ENCODE data around the gene RGS5. TPM values are rescaled to one million over a fixed set of nuclear protein-coding genes. Genes with fewer than 3 reads are reported as not detected.
A peak's percentile ranks its signal among the peaks of the same experiment; 100 is the strongest.

The RGS5 gene
- total RNA-seq, 1 donor from 2014 or later, result 448 TPM

DNA sequence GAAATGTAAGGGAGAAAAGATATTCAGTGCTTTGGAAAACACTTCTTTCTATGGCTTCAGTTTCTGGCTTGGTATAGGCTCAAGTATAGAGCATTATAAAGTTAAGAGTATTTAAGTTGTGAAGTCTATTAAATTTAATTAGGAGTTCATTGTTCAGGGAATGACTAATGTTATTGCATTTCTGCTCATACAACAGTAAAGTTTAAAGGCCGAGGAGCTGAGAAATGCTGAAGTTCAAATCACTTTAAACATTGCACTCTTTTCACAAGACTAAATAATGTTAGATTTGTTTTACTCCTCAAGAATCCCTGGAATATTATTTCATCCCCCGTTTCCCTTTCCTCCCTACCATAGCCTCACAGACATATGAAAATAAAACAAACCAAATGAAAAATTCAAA is 30.1 kb downstream of the RGS5 start:
- Mint-ChIP-seq H3K4me1 (ENCODE audit: low read depth) (peaks cover 72% of the 10 kb centered on the region), H3K9me3 (ENCODE audit: low read depth) (no peaks in the 10 kb centered on the region), H3K36me3 (ENCODE audit: low read depth) (no peaks in the 10 kb centered on the region), H3K27ac (ENCODE audit: unreplicated experiment) (peak overlapping the region; percentile 92), H3K4me3 (ENCODE audit: unreplicated experiment) (peak overlapping the region; percentile 40), H3K27me3 (ENCODE audit: low read depth) (no peaks in the 10 kb centered on the region)
- no peak for DNase-seq (ENCODE audit: low spot score)
- TF ChIP-seq, protein P1, sequence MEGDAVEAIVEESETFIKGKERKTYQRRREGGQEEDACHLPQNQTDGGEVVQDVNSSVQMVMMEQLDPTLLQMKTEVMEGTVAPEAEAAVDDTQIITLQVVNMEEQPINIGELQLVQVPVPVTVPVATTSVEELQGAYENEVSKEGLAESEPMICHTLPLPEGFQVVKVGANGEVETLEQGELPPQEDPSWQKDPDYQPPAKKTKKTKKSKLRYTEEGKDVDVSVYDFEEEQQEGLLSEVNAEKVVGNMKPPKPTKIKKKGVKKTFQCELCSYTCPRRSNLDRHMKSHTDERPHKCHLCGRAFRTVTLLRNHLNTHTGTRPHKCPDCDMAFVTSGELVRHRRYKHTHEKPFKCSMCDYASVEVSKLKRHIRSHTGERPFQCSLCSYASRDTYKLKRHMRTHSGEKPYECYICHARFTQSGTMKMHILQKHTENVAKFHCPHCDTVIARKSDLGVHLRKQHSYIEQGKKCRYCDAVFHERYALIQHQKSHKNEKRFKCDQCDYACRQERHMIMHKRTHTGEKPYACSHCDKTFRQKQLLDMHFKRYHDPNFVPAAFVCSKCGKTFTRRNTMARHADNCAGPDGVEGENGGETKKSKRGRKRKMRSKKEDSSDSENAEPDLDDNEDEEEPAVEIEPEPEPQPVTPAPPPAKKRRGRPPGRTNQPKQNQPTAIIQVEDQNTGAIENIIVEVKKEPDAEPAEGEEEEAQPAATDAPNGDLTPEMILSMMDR (IDR thresholded peaks at IDR 0.05), result no peak

DNA sequence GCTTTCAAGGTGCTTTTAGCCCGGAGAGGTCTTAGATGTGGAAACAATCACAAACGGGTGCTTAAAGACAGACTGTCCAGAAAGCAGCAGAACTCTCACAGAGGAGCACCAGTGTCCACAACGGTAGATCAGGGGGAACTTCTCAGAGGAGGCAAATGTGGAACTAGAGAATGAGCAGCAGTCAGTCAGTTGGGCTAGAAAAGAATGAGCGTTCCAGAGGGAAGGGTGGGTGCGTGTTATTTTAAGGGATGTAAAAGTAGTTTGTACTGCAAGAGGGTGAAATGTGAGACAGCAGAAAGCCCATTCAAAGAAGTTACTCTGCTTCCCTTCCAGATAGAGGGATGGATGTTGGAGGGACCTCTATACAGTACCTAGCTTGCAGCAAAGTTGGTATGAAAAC is 30.9 kb downstream of the RGS5 start:
- TF ChIP-seq, protein P1 (IDR thresholded peaks at IDR 0.05), result no peak
- H3K9me3 Mint-ChIP-seq (ENCODE audit: low read depth), result no peaks in the 10 kb centered on the region
- H3K36me3 Mint-ChIP-seq (ENCODE audit: low read depth), result no peaks in the 10 kb centered on the region
- no peak for DNase-seq (ENCODE audit: low spot score)
- H3K27ac Mint-ChIP-seq (ENCODE audit: unreplicated experiment), result peak overlapping the region; percentile 92
- H3K27me3 Mint-ChIP-seq (ENCODE audit: low read depth), result no peaks in the 10 kb centered on the region
- peak overlapping the region; percentile 14 for H3K4me3 Mint-ChIP-seq (ENCODE audit: unreplicated experiment)
- peaks cover 80% of the 10 kb centered on the region for H3K4me1 Mint-ChIP-seq (ENCODE audit: low read depth)

DNA sequence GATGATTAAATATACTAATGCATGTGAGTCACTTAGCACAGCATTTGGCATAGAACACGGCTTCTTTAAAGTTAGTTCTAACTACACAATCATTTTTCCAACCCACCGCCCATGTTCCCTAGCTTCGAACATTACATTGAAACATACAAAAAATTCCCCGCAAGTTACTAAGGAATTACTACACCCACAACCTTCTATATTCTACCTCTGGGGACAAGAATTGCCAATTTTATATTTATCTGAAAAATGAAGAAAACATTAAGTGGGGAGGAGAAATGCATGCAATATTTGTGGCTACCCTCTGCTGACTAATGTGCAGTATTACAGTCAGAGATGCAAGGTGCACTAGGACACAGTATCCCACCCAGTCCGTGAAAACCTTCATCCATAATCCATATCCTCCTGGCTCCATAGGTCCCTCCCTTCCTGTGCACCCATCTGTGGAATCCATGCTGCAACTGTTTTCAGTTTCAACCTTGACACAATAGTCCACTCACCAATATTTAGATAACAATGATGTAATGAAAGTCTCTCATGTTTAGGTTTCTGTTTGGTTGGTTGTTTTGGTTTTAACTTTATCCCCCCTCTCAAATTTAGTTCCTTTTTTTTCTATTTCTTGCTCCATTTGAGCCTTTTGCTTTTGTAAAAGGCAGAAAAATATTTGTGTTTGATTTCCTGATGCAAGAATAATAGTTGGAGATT is 31.6 kb downstream of the RGS5 start:
- H3K27ac Mint-ChIP-seq (ENCODE audit: unreplicated experiment), result peak overlapping the region; percentile 92
- no peak overlapping the region for H3K4me3 Mint-ChIP-seq (ENCODE audit: unreplicated experiment)
- peaks cover 87% of the 10 kb centered on the region for H3K4me1 Mint-ChIP-seq (ENCODE audit: low read depth)
- DNase-seq (ENCODE audit: low spot score), result no peak
- TF ChIP-seq, protein P1 (IDR thresholded peaks at IDR 0.05), result peak; percentile 84
- H3K36me3 Mint-ChIP-seq (ENCODE audit: low read depth), result peaks cover 2% of the 10 kb centered on the region
- no peaks in the 10 kb centered on the region for H3K27me3 Mint-ChIP-seq (ENCODE audit: low read depth)
- H3K9me3 Mint-ChIP-seq (ENCODE audit: low read depth), result no peaks in the 10 kb centered on the region

DNA sequence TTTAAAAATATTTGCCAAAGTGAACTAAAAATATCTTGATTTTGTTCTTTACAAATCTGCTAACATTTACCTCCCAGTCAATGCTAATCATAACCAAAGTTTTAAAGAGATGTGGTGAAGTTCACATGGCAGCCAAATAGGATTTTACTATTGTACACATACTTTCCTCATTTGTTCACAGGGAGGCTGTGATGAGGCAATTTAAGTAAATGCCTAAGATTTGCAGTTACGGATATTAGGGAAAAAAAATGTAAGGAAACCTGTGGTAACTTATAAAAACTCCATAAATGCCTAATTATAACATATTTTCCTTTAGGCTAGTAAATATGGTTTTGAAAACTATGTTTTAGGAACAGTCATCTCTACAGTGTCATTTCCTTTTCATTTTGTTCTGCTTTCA is 32.4 kb downstream of the RGS5 start:
- Mint-ChIP-seq H3K36me3 (ENCODE audit: low read depth) (peaks cover 3% of the 10 kb centered on the region), H3K4me3 (ENCODE audit: unreplicated experiment) (no peak overlapping the region), H3K27me3 (ENCODE audit: low read depth) (no peaks in the 10 kb centered on the region), H3K4me1 (ENCODE audit: low read depth) (peaks cover 90% of the 10 kb centered on the region), H3K9me3 (ENCODE audit: low read depth) (no peaks in the 10 kb centered on the region), H3K27ac (ENCODE audit: unreplicated experiment) (peak overlapping the region; percentile 92)
- TF ChIP-seq, protein P1 (IDR thresholded peaks at IDR 0.05), result no peak
- no peak for DNase-seq (ENCODE audit: low spot score)

DNA sequence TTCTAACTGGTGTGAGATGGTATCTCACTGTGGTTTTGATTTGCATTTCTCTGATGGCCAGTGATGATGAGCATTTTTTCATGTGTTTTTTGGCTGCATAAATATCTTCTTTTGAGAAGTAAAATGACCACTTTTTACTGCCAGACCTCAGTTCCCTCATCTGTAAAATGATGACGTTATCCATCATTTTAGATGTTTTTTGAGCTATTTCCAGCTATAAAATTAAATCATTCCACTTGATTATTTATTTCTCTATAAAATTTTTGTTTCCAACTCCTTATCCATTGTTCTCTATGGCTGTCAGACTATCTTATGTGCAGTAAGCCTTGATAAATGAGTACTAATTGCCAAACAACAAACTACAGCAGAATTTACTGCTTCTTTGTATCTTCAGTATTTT is 33.2 kb downstream of the RGS5 start:
- TF ChIP-seq, protein P1 (IDR thresholded peaks at IDR 0.05), result no peak
- DNase-seq (ENCODE audit: low spot score), result no peak
- Mint-ChIP-seq H3K4me3 (ENCODE audit: unreplicated experiment) (no peak overlapping the region), H3K27me3 (ENCODE audit: low read depth) (no peaks in the 10 kb centered on the region), H3K27ac (ENCODE audit: unreplicated experiment) (no peak overlapping the region), H3K4me1 (ENCODE audit: low read depth) (peaks cover 90% of the 10 kb centered on the region), H3K9me3 (ENCODE audit: low read depth) (no peaks in the 10 kb centered on the region), H3K36me3 (ENCODE audit: low read depth) (peaks cover 4% of the 10 kb centered on the region)
